ENCODE data around the gene RBM20.

The RBM20 gene

DNA sequence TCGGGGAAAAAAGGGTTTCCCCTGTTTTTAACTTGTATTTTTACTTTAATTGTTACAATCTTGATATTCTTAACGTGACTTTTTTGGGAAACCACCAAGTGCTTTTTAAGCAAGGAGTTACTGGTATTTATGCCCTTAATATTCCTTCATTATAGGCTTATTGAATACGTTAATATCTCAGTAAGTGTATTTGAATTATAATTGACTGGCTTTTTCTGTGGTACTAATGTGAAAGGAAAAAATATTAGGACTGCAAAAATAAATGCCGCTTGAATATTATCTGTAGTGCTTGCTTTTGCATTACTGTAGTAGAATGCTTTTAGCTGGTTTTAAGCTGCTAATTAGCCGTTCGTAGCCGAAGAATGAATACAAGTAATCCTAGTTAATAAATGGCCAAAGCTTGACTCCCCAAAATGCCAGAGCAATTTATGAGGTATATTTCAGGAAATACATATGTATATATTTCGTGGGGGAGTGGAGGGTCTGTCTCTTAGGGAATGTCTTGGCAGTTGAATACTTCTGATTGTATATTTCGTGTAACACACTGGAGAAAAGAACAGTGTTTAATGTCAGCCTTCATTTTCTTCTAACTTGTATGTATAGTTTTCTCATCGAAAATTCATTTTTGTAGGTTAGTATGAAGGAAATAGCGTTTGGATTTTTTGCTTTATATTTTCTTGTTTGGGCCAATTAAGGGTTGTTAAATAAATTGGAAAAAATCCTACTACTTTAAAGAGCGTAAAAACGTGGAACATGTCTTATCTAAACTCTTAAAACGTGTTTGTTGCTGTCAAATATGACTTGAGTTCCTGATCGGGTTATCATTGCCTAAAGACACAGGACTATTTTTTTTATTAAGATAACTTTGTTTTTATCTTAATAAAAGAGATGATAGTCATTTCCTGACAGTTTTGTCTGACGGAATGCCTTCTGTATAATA, 229.1 kb downstream of the RBM20 start:
- peaks cover 0 to 3% of the 10 kb centered on the region in 2 donors for H3K36me3 ChIP-seq (ENCODE audit: control insufficient read depth in 2 of 2, insufficient read depth in 2 of 2, low read length in 2 of 2)
- no peaks in the 10 kb centered on the region for H3K9me3 ChIP-seq (ENCODE audit: control insufficient read depth in 2 of 2, low read length in 2 of 2)
- no peaks in the 10 kb centered on the region for H3K27me3 ChIP-seq (ENCODE audit: control insufficient read depth in 1 of 2, insufficient read depth in 2 of 2, low read length in 2 of 2)
- peak overlapping the region; percentile 68 to 83 for H3K4me3 ChIP-seq (ENCODE audit: low read length in 2 of 2)
- H3K27ac ChIP-seq (ENCODE audit: low read length) = peak overlapping the region; percentile 87
- H3K9ac ChIP-seq (ENCODE audit: low read length in 2 of 2) = peak overlapping the region; percentile 22 to 77
- peaks cover 12% of the 10 kb centered on the region for H3K4me1 ChIP-seq (ENCODE audit: control insufficient read depth, insufficient read depth, low read length)

GRCh38 chr10:110873951-110874350, 229.8 kb downstream of the RBM20 start:
- Histone ChIP-seq H3K4me3 (ENCODE audit: low read length in 2 of 2) (peak overlapping the region; percentile 9 to 83), H3K27me3 (ENCODE audit: control insufficient read depth in 1 of 2, insufficient read depth in 2 of 2, low read length in 2 of 2) (no peaks in the 10 kb centered on the region), H3K27ac (ENCODE audit: low read length) (no peak overlapping the region), H3K9ac (ENCODE audit: low read length in 2 of 2) (peak overlapping the region in 1 of 2 donors; percentile 6), H3K9me3 (ENCODE audit: control insufficient read depth in 2 of 2, low read length in 2 of 2) (no peaks in the 10 kb centered on the region), H3K4me1 (ENCODE audit: control insufficient read depth, insufficient read depth, low read length) (peaks cover 12% of the 10 kb centered on the region), H3K36me3 (ENCODE audit: control insufficient read depth in 2 of 2, insufficient read depth in 2 of 2, low read length in 2 of 2) (peaks cover 0 to 3% of the 10 kb centered on the region in 2 donors)

DNA sequence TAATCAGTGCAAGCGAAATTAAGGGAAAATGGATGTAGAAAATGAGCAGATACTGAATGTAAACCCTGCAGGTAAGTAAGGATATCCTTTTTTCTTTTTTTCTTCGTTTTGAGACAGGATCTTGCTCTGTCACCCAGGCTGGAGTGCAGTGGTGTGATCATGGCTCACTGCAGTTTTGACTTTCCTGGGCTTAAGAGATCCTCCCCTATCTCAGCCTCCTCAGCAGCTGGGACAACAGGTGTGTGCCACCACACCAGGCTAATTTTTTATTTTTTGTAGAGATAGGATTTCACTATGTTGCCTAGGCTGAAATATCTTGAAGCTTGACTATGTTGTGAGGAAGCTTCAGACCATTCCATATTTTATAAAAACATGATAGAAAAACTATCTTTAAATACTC, 231.9 kb downstream of the RBM20 start:
- Histone ChIP-seq H3K9ac (ENCODE audit: low read length in 2 of 2) (no peak overlapping the region), H3K9me3 (ENCODE audit: control insufficient read depth in 2 of 2, low read length in 2 of 2) (no peaks in the 10 kb centered on the region), H3K36me3 (ENCODE audit: control insufficient read depth in 2 of 2, insufficient read depth in 2 of 2, low read length in 2 of 2) (peaks cover 0 to 3% of the 10 kb centered on the region in 2 donors), H3K27ac (ENCODE audit: low read length) (no peak overlapping the region), H3K4me3 (ENCODE audit: low read length in 2 of 2) (no peak overlapping the region), H3K4me1 (ENCODE audit: control insufficient read depth, insufficient read depth, low read length) (peaks cover 6% of the 10 kb centered on the region), H3K27me3 (ENCODE audit: control insufficient read depth in 1 of 2, insufficient read depth in 2 of 2, low read length in 2 of 2) (no peaks in the 10 kb centered on the region)

DNA sequence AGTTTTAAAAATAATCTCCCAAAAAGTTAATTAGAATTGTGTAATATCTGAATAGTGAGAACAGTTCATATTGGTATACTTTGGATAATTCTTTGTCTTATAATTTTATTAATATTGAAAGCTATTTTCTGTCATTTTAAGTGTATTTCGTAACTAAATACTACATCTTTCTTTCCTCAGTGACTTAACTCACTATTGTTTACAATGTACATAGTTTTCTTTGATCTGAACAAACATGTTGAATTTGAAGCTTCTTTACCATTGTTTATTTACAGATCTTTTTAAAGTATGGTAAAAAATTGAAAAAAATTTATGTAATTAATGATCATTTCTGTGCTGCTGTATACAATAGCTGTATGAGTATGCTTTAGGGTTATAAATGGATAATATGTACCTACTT, 232.7 kb downstream of the RBM20 start:
- Histone ChIP-seq H3K36me3 (ENCODE audit: control insufficient read depth in 2 of 2, insufficient read depth in 2 of 2, low read length in 2 of 2) (peaks cover 0 to 6% of the 10 kb centered on the region in 2 donors), H3K4me1 (ENCODE audit: control insufficient read depth, insufficient read depth, low read length) (peaks cover 3% of the 10 kb centered on the region), H3K9ac (ENCODE audit: low read length in 2 of 2) (no peak overlapping the region), H3K4me3 (ENCODE audit: low read length in 2 of 2) (no peak overlapping the region), H3K27ac (ENCODE audit: low read length) (no peak overlapping the region), H3K27me3 (ENCODE audit: control insufficient read depth in 1 of 2, insufficient read depth in 2 of 2, low read length in 2 of 2) (no peaks in the 10 kb centered on the region), H3K9me3 (ENCODE audit: control insufficient read depth in 2 of 2, low read length in 2 of 2) (no peaks in the 10 kb centered on the region)

- H3K27me3 ChIP-seq (ENCODE audit: control insufficient read depth in 1 of 2, insufficient read depth in 2 of 2, low read length in 2 of 2) = no peaks in the 10 kb centered on the region
- no peaks in the 10 kb centered on the region for H3K9me3 ChIP-seq (ENCODE audit: control insufficient read depth in 2 of 2, low read length in 2 of 2)
- no peak overlapping the region for H3K4me3 ChIP-seq (ENCODE audit: low read length in 2 of 2)
- H3K27ac ChIP-seq (ENCODE audit: low read length) = no peak overlapping the region
- no peak overlapping the region for H3K9ac ChIP-seq (ENCODE audit: low read length in 2 of 2)
- peaks cover 7 to 11% of the 10 kb centered on the region in 2 donors for H3K36me3 ChIP-seq (ENCODE audit: control insufficient read depth in 2 of 2, insufficient read depth in 2 of 2, low read length in 2 of 2)
- peaks cover 3% of the 10 kb centered on the region for H3K4me1 ChIP-seq (ENCODE audit: control insufficient read depth, insufficient read depth, low read length)
Observed at GRCh38 chr10:110880012-110880411, 235.9 kb downstream of the RBM20 start.

- Histone ChIP-seq H3K9me3 (ENCODE audit: control insufficient read depth in 2 of 2, low read length in 2 of 2) (no peaks in the 10 kb centered on the region), H3K36me3 (ENCODE audit: control insufficient read depth in 2 of 2, insufficient read depth in 2 of 2, low read length in 2 of 2) (peaks cover 9 to 10% of the 10 kb centered on the region in 2 donors), H3K4me1 (ENCODE audit: control insufficient read depth, insufficient read depth, low read length) (peaks cover 3% of the 10 kb centered on the region), H3K27ac (ENCODE audit: low read length) (no peak overlapping the region), H3K27me3 (ENCODE audit: control insufficient read depth in 1 of 2, insufficient read depth in 2 of 2, low read length in 2 of 2) (no peaks in the 10 kb centered on the region), H3K9ac (ENCODE audit: low read length in 2 of 2) (no peak overlapping the region), H3K4me3 (ENCODE audit: low read length in 2 of 2) (no peak overlapping the region)
Observed at GRCh38 chr10:110881247-110881646, 237.1 kb downstream of the RBM20 start.

DNA sequence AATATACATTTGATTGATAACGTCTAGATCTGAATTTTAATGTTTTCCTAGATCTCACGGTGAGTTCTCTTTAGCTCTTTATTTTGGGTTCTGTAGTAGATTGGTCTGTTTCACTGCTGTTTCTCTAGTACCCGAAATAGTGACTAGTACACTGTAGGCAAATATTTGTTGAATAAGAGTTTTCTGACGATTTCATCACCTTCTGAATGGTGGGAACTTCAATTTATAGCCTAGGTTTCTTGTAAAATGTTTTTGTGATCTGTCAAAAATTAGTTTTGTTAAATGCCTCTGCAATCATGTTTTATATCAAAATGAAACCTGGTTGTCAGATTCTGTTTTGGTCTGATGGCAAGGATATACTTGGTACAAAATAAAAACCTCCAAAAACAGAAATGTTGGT, 237.8 kb downstream of the RBM20 start:
- H3K36me3 ChIP-seq (ENCODE audit: control insufficient read depth in 2 of 2, insufficient read depth in 2 of 2, low read length in 2 of 2) = peaks cover 9 to 10% of the 10 kb centered on the region in 2 donors
- no peak overlapping the region for H3K4me3 ChIP-seq (ENCODE audit: low read length in 2 of 2)
- H3K9me3 ChIP-seq (ENCODE audit: control insufficient read depth in 2 of 2, low read length in 2 of 2) = no peaks in the 10 kb centered on the region
- no peaks in the 10 kb centered on the region for H3K27me3 ChIP-seq (ENCODE audit: control insufficient read depth in 1 of 2, insufficient read depth in 2 of 2, low read length in 2 of 2)
- no peak overlapping the region for H3K27ac ChIP-seq (ENCODE audit: low read length)
- H3K9ac ChIP-seq (ENCODE audit: low read length in 2 of 2) = no peak overlapping the region
- peaks cover 3% of the 10 kb centered on the region for H3K4me1 ChIP-seq (ENCODE audit: control insufficient read depth, insufficient read depth, low read length)

DNA sequence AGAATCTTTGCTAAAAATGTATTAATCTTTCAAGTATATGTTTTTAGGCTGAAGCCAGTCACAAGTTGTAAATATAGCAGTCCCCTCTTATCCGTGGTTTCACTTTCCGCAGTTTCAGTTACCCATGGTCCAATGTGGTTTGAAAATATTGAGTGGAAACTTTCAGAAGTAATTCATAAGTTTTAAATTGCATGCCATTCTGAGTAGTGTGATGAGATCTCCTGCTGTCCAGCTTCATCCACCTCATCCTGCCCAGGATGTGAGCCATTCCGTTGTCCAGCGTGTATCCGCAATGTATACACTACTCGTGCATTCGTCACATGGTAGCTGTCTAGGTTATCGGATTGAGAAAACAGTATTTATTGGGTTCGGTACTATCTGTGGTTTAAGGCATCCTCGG, 239.8 kb downstream of the RBM20 start:
- Histone ChIP-seq H3K27ac (ENCODE audit: low read length) (no peak overlapping the region), H3K36me3 (ENCODE audit: control insufficient read depth in 2 of 2, insufficient read depth in 2 of 2, low read length in 2 of 2) (peaks cover 11 to 15% of the 10 kb centered on the region in 2 donors), H3K27me3 (ENCODE audit: control insufficient read depth in 1 of 2, insufficient read depth in 2 of 2, low read length in 2 of 2) (no peaks in the 10 kb centered on the region), H3K4me3 (ENCODE audit: low read length in 2 of 2) (peak overlapping the region; percentile 36 to 59), H3K9me3 (ENCODE audit: control insufficient read depth in 2 of 2, low read length in 2 of 2) (no peaks in the 10 kb centered on the region), H3K9ac (ENCODE audit: low read length in 2 of 2) (peak overlapping the region in 1 of 2 donors; percentile 34), H3K4me1 (ENCODE audit: control insufficient read depth, insufficient read depth, low read length) (peaks cover 3% of the 10 kb centered on the region)

DNA sequence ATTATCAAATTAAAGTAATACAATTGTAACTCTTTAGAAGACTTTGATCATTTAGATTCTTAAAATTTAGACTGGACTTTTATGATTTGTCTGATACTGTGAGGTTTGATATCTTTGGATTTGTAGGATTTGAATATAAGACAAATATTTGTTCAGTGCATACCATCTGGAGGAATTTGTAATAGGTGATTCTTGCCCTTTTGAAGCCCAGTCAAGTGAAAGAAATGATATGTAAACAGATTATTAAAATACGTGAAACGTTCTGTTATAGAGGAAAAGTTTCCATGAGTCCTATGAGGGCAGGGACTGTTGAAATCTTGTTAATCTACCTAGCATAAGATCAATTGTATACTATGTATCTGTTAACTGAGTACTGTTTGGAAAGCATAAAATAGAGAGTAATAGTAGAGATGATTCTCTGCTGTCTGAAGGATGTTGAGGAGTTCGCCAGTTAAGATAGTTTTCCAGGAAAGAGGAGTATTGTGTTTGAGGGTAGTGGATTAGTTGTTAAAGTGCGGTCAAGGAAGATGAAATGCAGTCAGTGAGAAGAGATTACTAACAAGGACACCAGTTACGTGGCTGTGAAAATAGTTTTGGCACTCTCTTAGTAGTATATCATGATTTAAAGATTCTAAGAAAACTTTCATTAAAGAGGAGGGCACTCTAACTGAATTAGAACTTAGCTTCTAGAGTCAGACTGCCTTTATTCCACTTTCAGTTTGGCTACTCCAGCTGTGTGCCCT, 242.0 kb downstream of the RBM20 start:
- Histone ChIP-seq H3K27ac (ENCODE audit: low read length) (no peak overlapping the region), H3K9ac (ENCODE audit: low read length in 2 of 2) (no peak overlapping the region), H3K4me3 (ENCODE audit: low read length in 2 of 2) (no peak overlapping the region), H3K36me3 (ENCODE audit: control insufficient read depth in 2 of 2, insufficient read depth in 2 of 2, low read length in 2 of 2) (peaks cover 11 to 21% of the 10 kb centered on the region in 2 donors), H3K27me3 (ENCODE audit: control insufficient read depth in 1 of 2, insufficient read depth in 2 of 2, low read length in 2 of 2) (no peaks in the 10 kb centered on the region), H3K9me3 (ENCODE audit: control insufficient read depth in 2 of 2, low read length in 2 of 2) (no peaks in the 10 kb centered on the region), H3K4me1 (ENCODE audit: control insufficient read depth, insufficient read depth, low read length) (peaks cover 3% of the 10 kb centered on the region)

- no peak overlapping the region for H3K27ac ChIP-seq (ENCODE audit: low read length)
- no peak overlapping the region for H3K4me3 ChIP-seq (ENCODE audit: low read length in 2 of 2)
- peaks cover 3% of the 10 kb centered on the region for H3K4me1 ChIP-seq (ENCODE audit: control insufficient read depth, insufficient read depth, low read length)
- no peaks in the 10 kb centered on the region for H3K27me3 ChIP-seq (ENCODE audit: control insufficient read depth in 1 of 2, insufficient read depth in 2 of 2, low read length in 2 of 2)
- H3K9ac ChIP-seq (ENCODE audit: low read length in 2 of 2) = no peak overlapping the region
- H3K9me3 ChIP-seq (ENCODE audit: control insufficient read depth in 2 of 2, low read length in 2 of 2) = no peaks in the 10 kb centered on the region
- peaks cover 8 to 21% of the 10 kb centered on the region in 2 donors for H3K36me3 ChIP-seq (ENCODE audit: control insufficient read depth in 2 of 2, insufficient read depth in 2 of 2, low read length in 2 of 2)
Observed at GRCh38 chr10:110887560-110887959, 243.4 kb downstream of the RBM20 start.
